DOHH2 (cell line): ENCODE measurements around the gene GALNT13.

Source experiments
- EZH2phosphoT487 ChIP-seq: fragments of 200-600 bp; sonication (generic); IDR thresholded peaks from 2 replicates; pipeline ENCODE4 v1.6.1; 2017; ENCODE audit warnings: borderline replicate concordance, mild to moderate bottlenecking, antibody characterized with exemption, low read length, moderate library complexity, mixed read lengths
- TF ChIP-seq, protein P1 (sequence below): fragments of 200-600 bp; sonication (generic); IDR thresholded peaks from one replicate; pipeline ENCODE4 v1.5.1; 2014; ENCODE audit warnings: antibody characterized with exemption, mild to moderate bottlenecking, low read depth, low read length; ENCODE audit not compliant: poor library complexity, severe bottlenecking

DNA sequence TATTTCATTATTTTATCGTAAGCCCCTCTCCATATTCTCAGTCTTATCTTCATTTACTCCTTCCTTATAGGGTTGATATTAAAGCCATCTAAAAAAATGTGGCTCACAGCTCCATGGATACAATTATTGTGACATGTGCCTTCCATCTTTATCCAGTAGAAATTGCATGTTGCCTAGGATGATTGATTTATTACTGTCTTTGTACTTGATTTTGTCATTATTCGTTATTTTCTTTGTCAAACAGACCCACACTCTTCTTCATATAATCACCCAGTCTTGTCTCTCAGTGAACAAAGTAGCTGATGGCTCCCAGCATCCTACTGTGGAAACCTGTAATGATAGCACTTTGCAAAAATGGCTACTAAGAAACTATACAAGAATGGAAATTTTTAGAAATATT is 574.6 kb downstream of the GALNT13 start:
- TF ChIP-seq, protein P1, sequence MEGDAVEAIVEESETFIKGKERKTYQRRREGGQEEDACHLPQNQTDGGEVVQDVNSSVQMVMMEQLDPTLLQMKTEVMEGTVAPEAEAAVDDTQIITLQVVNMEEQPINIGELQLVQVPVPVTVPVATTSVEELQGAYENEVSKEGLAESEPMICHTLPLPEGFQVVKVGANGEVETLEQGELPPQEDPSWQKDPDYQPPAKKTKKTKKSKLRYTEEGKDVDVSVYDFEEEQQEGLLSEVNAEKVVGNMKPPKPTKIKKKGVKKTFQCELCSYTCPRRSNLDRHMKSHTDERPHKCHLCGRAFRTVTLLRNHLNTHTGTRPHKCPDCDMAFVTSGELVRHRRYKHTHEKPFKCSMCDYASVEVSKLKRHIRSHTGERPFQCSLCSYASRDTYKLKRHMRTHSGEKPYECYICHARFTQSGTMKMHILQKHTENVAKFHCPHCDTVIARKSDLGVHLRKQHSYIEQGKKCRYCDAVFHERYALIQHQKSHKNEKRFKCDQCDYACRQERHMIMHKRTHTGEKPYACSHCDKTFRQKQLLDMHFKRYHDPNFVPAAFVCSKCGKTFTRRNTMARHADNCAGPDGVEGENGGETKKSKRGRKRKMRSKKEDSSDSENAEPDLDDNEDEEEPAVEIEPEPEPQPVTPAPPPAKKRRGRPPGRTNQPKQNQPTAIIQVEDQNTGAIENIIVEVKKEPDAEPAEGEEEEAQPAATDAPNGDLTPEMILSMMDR, result no peak
- no peak for TF ChIP-seq EZH2phosphoT487
